GM18861 (cell line): ENCODE measurements around the gene ALK.

Experiments
- ATAC-seq: cut with Tn5 transposase; IDR thresholded peaks from one replicate; pipeline ENCODE4 v1.9.1; 2021; ENCODE audit not compliant: unreplicated experiment

The ALK gene

GRCh38 chr2:29662861-29663260, 258.5 kb downstream of the ALK start:
- ATAC-seq = no peak

GRCh38 chr2:29660201-29660600, 261.2 kb downstream of the ALK start:
- no peak for ATAC-seq

GRCh38 chr2:29659178-29659577, 262.2 kb downstream of the ALK start:
- no peak for ATAC-seq

GRCh38 chr2:29657674-29658073, 263.7 kb downstream of the ALK start:
- ATAC-seq = no peak

GRCh38 chr2:29655391-29656086, 265.8 kb downstream of the ALK start:
- no peak for ATAC-seq

- no peak for ATAC-seq
These were observed 270.7 kb downstream of the ALK start for GRCh38 chr2:29650631-29651097.

- ATAC-seq = no peak
These were observed 276.4 kb downstream of the ALK start for GRCh38 chr2:29644949-29645348.

GRCh38 chr2:29643196-29643595, 278.2 kb downstream of the ALK start:
- no peak for ATAC-seq

GRCh38 chr2:29640360-29640759, 281.0 kb downstream of the ALK start:
- ATAC-seq = no peak

- no peak for ATAC-seq
These were observed 282.7 kb downstream of the ALK start for GRCh38 chr2:29638641-29639040.

- no peak for ATAC-seq
These were observed 286.5 kb downstream of the ALK start for GRCh38 chr2:29634916-29635315.

- no peak for ATAC-seq
These were observed 289.4 kb downstream of the ALK start for GRCh38 chr2:29632018-29632417.

GRCh38 chr2:29629495-29629894, 291.9 kb downstream of the ALK start:
- ATAC-seq = no peak

GRCh38 chr2:29628862-29629261, 292.5 kb downstream of the ALK start:
- no peak for ATAC-seq

GRCh38 chr2:29628108-29628745, 293.2 kb downstream of the ALK start:
- ATAC-seq = no peak

GRCh38 chr2:29627279-29627711, 294.1 kb downstream of the ALK start:
- no peak for ATAC-seq

GRCh38 chr2:29620890-29621289, 300.5 kb downstream of the ALK start:
- no peak for ATAC-seq

- ATAC-seq = no peak
These were observed 301.7 kb downstream of the ALK start for GRCh38 chr2:29619689-29620088.

GRCh38 chr2:29618024-29618423, 303.4 kb downstream of the ALK start:
- no peak for ATAC-seq

GRCh38 chr2:29617351-29617750, 304.0 kb downstream of the ALK start:
- ATAC-seq = no peak

- no peak for ATAC-seq
These were observed 304.8 kb downstream of the ALK start for GRCh38 chr2:29616569-29616968.

- ATAC-seq = no peak
These were observed 305.5 kb downstream of the ALK start for GRCh38 chr2:29615841-29616240.

- no peak for ATAC-seq
These were observed 306.2 kb downstream of the ALK start for GRCh38 chr2:29615183-29615582.
